Osteocyte (in vitro differentiated cells): Measurements from ENCODE around the gene ITPR2. TPM values are rescaled to one million over a fixed set of nuclear protein-coding genes. Genes with fewer than 3 reads are reported as not detected.

Source experiments
- DNase-seq: peaks from one replicate; pipeline ENCODE4 v3.0.0; 2021; ENCODE audit warnings: mixed read lengths; ENCODE audit not compliant: unreplicated experiment; ENCODE audit errors: extremely low spot score
- H3K27ac Mint-ChIP-seq: one replicate; pipeline ENCODE4 v1.8.0; 2021; ENCODE audit warnings: mild to moderate bottlenecking, mixed read lengths; ENCODE audit not compliant: unreplicated experiment
- H3K27me3 Mint-ChIP-seq: one replicate; pipeline ENCODE4 v1.8.0; 2021; ENCODE audit warnings: mixed read lengths; ENCODE audit not compliant: unreplicated experiment
- H3K36me3 Mint-ChIP-seq: one replicate; pipeline ENCODE4 v1.8.0; 2021; ENCODE audit warnings: mixed read lengths; ENCODE audit not compliant: unreplicated experiment
- H3K4me1 Mint-ChIP-seq: one replicate; pipeline ENCODE4 v1.8.0; 2021; ENCODE audit warnings: mixed read lengths; ENCODE audit not compliant: unreplicated experiment
- H3K4me3 Mint-ChIP-seq: one replicate; pipeline ENCODE4 v1.8.0; 2021; ENCODE audit warnings: mild to moderate bottlenecking, moderate library complexity, mixed read lengths; ENCODE audit not compliant: unreplicated experiment
- H3K9me3 Mint-ChIP-seq: one replicate; pipeline ENCODE4 v1.8.0; 2021; ENCODE audit warnings: mixed read lengths; ENCODE audit not compliant: unreplicated experiment
- CTCF ChIP-seq: fragments of 200-600 bp; sonication (generic); IDR thresholded peaks from 2 replicates; pipeline ENCODE4 v1.5.0; 2021; ENCODE audit warnings: antibody characterized with exemption, mild to moderate bottlenecking, moderate library complexity
- total RNA-seq: library from RNA; stranded (reverse); gene quantifications from 2 replicates; pipeline ENCODE4 v1.2.1, GENCODE V29; 2021

The ITPR2 gene
- total RNA-seq, 1 donor from 2014 or later = 22.1 TPM

- no peaks in the 10 kb centered on the region for H3K4me1 Mint-ChIP-seq
- H3K9me3 Mint-ChIP-seq = no peaks in the 10 kb centered on the region
- H3K27ac Mint-ChIP-seq = no peak overlapping the region
- H3K36me3 Mint-ChIP-seq = no peaks in the 10 kb centered on the region
- no peak for TF ChIP-seq CTCF
- DNase-seq = no peak
- no peak overlapping the region for H3K4me3 Mint-ChIP-seq
- no peaks in the 10 kb centered on the region for H3K27me3 Mint-ChIP-seq
Observed at GRCh38 chr12:26331960-26332359, 501.0 kb downstream of the ITPR2 start.

GRCh38 chr12:26331136-26331535, 501.9 kb downstream of the ITPR2 start:
- TF ChIP-seq CTCF = no peak
- no peaks in the 10 kb centered on the region for H3K27me3 Mint-ChIP-seq
- no peak for DNase-seq
- no peaks in the 10 kb centered on the region for H3K4me1 Mint-ChIP-seq
- H3K36me3 Mint-ChIP-seq = no peaks in the 10 kb centered on the region
- no peak overlapping the region for H3K4me3 Mint-ChIP-seq
- H3K27ac Mint-ChIP-seq = no peak overlapping the region
- no peaks in the 10 kb centered on the region for H3K9me3 Mint-ChIP-seq

- Mint-ChIP-seq H3K4me1 (no peaks in the 10 kb centered on the region), H3K27me3 (no peaks in the 10 kb centered on the region), H3K9me3 (peaks cover 4% of the 10 kb centered on the region), H3K27ac (no peak overlapping the region), H3K4me3 (no peak overlapping the region), H3K36me3 (no peaks in the 10 kb centered on the region)
- no peak for DNase-seq
- no peak for TF ChIP-seq CTCF
Observed at GRCh38 chr12:26327975-26328644, 504.9 kb downstream of the ITPR2 start.

- DNase-seq = no peak
- H3K4me3 Mint-ChIP-seq = no peak overlapping the region
- no peaks in the 10 kb centered on the region for H3K36me3 Mint-ChIP-seq
- no peak overlapping the region for H3K27ac Mint-ChIP-seq
- peaks cover 12% of the 10 kb centered on the region for H3K4me1 Mint-ChIP-seq
- peaks cover 4% of the 10 kb centered on the region for H3K9me3 Mint-ChIP-seq
- TF ChIP-seq CTCF = no peak
- no peaks in the 10 kb centered on the region for H3K27me3 Mint-ChIP-seq
Observed at GRCh38 chr12:26323673-26324072, 509.3 kb downstream of the ITPR2 start.

- H3K36me3 Mint-ChIP-seq = peaks cover 3% of the 10 kb centered on the region
- no peaks in the 10 kb centered on the region for H3K27me3 Mint-ChIP-seq
- H3K27ac Mint-ChIP-seq = peak overlapping the region; percentile 73
- peaks cover 10% of the 10 kb centered on the region for H3K9me3 Mint-ChIP-seq
- no peak overlapping the region for H3K4me3 Mint-ChIP-seq
- H3K4me1 Mint-ChIP-seq = peaks cover 25% of the 10 kb centered on the region
- TF ChIP-seq CTCF = no peak
- no peak for DNase-seq
Observed at GRCh38 chr12:26319511-26319910, 513.5 kb downstream of the ITPR2 start.
